ENCODE data around the gene ROBO2.

The ROBO2 gene

DNA sequence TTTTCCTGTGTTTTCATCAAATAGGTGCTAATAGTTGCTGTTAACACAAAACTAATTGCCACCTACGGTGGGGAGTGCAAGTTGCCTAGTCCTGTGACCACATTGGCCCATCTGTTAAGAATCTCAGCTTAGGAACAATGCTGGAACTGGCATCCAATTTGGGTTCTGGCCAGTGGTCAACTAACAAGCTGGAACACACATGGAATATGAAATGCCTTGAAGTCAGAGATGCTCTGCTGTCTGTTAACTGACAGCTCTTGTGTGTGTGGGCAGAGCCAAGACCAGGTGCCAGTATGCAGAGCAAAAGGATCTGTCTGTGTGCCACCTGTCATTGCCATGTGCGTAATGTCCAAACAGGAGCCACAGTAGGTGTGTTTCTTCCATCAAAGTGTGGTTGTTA lies 460.8 kb downstream of the ROBO2 start:
- DNase-seq (ENCODE audit: low read depth in 2 of 2) = no peak

DNA sequence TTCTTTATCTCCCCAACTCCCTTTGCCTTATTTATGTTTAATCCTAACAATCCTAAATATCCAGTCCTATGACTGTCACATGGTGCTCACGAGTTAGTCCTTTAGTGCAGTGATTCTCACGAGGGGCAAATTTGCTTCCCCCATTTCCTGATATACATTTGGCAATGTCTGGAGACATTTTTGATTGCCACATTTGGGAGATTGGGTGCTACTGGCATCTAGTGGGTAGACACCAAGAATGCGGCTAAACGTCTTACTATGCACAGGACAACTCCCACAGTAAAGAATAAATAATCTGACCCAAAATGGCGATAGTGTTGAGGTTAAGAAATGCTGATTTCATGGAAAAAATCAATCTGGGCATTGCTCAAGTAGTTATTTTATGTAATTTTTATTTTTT lies 466.5 kb downstream of the ROBO2 start:
- DNase-seq (ENCODE audit: low read depth in 2 of 2) = no peak

DNA sequence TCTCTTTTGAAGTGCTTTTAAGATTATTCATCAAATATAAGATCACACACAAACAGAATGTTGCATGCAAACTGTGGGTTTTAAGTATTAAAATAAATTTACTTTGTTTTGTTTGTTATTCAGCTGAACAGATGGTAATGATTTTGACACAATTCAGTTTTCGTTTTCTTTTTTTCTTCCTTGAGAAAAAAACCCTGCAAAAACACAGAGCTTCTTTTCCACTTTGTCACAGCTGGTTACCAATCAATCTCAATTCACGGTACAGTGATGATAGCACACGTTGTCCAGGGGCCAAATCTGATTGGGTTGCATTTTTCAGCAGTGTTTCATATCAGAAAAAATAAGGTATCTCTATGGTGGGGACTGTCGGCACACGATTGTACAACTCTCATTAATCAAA lies 473.6 kb downstream of the ROBO2 start:
- no peak for DNase-seq (ENCODE audit: low read depth in 2 of 2)

DNA sequence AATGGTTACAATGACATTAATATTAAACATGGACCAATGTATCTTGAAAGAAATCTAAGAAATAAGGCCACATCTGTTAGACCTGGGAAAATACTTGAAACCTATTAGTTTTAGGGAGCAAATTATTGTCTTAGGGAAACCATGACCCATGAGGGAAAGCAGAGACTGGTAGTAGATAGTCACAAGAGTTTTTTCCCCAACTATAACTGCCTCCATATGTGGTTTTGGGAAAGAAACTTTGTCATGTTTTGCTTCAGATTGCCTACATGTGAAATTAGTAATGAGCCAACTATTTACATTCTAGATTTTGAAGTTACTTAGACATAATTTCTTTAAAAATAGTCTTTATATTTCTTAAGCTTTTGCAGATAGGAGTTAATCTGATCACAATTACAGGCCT lies 474.9 kb downstream of the ROBO2 start:
- DNase-seq (ENCODE audit: low read depth in 2 of 2) = no peak

DNA sequence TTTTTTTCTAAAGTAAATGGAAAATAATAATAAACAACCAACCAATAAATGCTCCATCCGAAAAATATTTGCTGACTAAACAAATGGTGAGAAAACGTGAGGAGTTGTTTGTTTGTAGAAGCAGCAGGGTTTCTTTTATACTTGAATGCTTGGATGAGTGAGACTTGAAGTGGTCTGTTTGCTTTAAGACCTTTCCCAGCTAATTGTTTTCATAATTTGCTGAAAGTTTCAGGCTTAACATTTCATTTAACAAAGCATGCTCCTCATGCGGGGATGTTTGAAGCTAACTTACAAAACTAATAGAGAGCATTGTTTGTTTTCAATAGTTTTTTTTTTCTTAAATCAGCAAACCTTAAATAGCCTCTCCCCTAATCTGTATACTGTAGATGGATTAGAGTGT lies 484.6 kb downstream of the ROBO2 start:
- no peak for DNase-seq (ENCODE audit: low read depth in 2 of 2)

DNA sequence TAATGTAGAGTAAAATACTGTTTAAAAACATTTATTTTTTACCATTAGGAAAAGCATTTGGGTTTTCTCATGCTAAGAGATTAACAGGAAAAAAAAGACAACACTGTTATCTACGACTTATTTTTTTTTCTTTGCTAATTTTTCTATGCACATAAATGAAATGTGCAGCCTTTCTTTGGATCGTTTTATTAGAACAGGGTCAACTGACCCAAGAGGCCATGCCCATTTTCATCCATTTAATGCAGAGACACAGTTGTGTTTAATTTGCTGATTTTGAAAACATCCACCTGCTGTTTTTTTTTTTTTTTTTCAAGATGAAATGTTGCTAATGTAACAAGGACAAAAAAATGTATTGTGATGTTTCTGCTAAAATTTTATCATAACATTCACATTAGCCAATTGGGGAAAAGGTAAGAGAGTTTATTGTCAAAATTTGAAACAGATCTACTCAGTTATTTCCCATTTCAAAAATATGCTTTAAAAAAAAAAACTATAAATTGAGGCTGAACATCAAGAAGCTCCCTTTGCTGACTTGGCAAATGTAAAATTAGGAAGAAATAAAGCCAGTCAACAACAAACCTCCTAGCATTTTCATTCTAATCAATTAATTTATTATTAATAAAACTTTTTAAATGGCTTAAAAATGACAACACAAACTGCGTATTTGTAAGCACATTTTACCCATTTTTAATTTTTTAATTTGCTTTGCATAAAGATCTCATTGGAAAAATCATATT lies 485.2 kb downstream of the ROBO2 start:
- DNase-seq (ENCODE audit: low read depth in 2 of 2) = no peak

DNA sequence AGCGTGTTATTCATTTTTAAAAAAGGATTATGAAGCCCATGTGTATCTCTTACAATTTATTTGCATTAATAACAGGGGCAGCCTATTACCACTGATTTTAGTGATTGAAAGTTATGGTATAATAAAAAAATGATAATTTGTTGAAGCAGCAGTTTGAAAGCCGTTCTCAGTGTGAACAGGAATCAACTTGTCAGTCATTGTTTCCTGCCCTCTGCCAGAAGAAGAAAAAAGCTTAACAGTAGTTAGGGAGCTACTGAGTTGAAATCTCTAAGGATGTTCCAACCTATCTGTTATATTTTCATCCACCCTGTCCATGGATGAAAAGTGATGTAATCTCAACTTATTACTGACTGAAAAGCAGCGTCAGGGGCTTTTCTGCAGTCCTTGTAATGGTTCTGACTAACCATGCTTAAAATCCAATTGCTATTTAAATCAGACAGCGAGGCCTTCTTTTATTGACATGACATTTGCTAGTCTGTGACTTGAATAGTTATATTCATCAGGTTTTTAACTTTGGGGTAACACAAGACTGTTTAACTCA lies 486.7 kb downstream of the ROBO2 start:
- no peak for DNase-seq (ENCODE audit: low read depth in 2 of 2)

DNA sequence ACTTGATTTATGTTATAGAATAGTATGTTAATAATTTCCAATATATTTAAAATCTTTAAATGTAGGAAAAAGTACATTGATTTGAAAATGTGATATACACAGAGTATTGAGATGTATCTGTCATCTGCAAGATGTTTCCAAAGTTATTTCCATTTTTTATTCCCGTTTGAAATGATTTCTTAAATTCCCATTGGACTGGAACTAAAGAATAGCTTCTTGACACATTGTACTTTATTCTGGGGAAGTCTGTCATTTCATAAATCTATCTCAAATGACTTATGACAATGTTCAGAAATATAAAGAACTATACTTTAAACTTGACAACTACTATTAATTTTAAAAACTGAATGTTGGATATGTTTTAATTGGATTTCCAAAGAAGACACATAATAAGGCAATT lies 489.6 kb downstream of the ROBO2 start:
- no peak for DNase-seq (ENCODE audit: low read depth in 2 of 2)

DNA sequence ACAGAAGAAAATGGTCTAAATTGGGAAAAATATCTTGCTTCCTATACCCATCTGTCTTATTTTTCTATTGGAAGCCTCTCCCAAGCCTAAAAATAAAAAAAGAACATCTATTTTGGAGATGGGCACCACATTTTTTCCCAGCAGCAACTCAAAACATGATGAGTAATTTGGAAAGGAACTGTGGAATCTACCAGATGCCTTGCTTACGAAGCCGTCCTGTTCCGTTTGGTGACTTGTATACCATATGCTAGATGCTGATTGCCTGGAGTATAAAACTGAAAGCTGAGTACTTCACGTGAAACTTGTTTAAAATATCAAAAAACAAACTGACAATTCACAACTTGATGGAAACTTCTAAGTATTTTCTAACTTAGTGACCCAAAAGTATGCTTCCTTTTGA lies 491.0 kb downstream of the ROBO2 start:
- DNase-seq (ENCODE audit: low read depth in 2 of 2) = no peak

DNA sequence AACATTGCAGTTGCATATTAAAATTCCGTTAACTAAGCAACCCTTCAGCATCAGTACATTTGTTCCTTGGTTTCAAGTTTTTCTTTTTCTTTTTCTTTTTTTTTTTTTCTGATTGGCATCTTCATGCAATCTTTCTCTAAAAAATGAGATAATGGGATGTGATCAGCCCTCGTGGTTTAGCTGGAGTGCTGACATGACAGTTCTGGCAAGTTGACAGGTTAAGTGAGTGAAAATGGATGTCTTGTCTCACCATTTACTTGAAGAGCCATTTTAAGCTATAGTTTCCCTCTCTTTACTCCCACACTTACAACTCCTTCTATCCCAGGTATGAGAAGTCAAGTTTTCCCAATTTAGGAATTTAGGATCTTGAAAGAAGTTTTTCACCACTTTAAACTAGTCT lies 495.2 kb downstream of the ROBO2 start:
- no peak for DNase-seq (ENCODE audit: low read depth in 2 of 2)

DNA sequence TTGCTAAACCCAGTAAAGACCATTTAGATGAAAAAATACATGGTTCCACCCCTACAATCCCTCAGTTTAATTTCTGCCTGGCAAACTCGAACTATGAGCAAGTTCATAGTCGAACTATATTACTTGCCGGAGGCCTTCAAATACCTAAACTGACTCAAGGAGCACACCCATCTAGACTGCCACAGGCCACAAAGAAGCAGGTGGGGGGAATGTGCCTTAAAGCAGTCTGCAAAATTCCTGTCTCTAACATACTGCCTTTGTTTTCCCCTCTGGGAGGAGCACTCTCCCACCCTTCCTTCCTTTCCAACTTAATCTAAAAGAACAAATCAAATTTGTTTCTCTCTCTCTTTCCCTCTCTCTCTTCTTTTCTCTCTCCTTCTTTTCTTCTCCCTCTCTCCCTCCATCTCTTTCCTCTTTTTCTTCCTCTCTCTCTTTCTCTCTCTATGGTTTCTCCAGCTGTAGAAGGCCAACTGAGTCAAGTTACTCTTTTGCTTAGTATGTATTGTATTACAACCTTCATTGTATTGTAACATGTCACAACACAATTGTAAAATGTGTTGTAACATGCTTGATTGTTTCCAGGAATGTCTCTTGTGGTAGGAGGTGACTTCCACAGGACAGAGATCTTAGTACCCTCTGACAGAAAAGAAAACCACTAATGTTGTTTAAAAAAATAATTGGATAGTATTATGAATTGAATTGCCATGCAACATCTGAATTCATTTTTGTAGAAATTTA lies 496.3 kb downstream of the ROBO2 start:
- no peak for DNase-seq (ENCODE audit: low read depth in 2 of 2)

DNA sequence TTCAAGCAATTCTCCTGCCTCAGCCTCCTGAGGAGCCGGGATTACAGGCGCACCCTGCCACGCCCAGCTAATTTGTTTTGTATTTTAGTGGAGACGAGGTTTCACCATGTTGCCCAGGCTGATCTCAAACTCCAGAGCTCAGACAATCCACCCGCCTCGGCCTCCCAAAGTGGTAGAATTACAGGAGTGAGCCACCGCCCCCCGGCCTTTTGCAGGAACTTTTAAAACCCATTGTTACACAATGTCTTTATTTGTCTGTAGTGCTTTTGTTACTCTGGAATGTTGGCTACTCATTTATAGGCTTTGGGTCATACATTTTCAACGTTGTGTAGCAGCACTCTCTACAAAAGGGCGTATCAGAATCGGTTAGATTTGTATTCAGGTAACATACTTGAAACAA lies 499.1 kb downstream of the ROBO2 start:
- no peak for DNase-seq (ENCODE audit: low read depth in 2 of 2)

DNA sequence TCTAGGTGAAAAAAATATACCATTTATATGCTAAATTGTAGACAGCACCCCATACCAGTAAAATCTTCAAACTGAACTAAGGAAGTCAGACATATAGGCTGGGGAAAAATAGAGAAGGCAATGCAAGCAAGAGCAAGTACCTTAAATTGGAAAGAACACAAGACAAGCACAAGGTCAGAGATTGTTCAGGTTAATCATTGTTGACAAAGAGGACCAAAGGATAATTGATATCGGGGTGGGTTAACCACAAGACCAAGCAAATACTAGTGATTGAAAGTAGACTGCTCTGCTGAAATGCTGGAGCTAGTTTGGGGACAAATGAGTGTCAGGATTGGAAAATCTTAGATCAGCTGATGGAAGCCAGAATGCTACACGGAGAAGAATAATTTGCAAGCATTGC lies 499.8 kb downstream of the ROBO2 start:
- DNase-seq (ENCODE audit: low read depth in 2 of 2) = no peak

DNA sequence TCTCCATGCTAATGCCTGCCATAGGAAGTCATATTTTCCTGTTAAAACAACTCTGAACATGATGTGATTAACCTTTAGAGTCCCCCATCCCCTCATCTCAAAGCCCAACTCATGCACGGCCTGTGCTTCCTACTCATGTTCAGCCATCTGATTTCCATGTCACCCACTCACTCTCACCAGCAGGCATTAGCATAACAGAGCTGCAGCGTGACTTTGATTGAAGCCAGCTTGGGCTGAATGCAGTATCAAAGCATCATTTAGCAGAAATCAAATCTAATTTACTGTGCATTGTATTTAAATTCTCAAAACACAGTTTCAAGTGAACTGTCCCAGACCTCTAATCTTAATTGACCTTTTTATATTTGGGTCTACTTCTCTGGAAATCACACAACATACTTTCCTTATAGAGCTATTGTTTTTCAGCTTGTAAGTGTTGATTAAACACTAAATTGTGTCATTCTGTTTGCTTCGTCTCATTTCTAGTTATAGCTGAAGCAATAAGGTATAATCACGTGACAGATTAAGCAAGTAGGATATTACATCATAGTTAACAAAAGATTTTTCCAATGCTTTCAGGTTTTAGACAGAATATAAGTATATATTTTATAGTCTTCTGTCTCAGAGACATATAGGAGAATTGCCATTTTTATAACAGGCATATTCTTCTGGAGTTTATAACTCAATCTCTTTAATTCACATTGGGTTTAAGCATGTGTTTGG lies 501.5 kb downstream of the ROBO2 start:
- no peak for DNase-seq (ENCODE audit: low read depth in 2 of 2)

DNA sequence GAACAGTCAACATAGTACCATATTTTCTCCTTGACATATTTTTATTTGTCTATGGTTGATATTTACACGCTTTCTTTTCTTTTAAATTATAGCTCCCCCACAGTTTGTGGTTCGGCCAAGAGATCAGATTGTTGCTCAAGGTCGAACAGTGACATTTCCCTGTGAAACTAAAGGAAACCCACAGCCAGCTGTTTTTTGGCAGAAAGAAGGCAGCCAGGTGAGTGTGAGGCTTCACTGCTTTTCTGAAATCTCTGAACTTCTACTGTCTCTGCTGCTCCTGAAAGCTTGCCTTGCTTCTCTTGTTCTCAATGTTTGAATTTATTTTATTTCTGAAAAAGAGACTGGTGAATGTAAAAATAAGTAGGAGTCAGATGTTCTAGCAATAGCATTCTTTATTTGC lies 506.3 kb downstream of the ROBO2 start:
- DNase-seq (ENCODE audit: low read depth in 2 of 2) = no peak

DNA sequence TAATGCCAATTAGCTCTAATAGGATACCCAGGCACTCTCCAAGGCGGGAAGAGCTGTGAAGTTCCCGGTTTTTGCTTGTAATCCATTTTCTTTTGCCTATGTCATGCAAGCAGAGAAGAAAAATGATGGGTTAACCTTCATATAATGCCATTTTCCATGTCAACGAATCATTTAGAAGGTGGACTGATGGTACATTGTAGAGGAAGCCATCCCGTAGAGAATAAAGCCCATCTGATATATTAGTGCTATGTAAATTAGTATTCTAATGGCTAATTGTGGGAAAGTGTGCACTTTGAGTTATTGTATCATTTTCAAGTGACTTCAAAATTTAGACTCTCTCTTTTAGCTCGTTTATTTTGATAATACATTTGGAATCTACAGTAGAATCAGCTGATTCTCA lies 509.1 kb downstream of the ROBO2 start:
- DNase-seq (ENCODE audit: low read depth in 2 of 2) = no peak

DNA sequence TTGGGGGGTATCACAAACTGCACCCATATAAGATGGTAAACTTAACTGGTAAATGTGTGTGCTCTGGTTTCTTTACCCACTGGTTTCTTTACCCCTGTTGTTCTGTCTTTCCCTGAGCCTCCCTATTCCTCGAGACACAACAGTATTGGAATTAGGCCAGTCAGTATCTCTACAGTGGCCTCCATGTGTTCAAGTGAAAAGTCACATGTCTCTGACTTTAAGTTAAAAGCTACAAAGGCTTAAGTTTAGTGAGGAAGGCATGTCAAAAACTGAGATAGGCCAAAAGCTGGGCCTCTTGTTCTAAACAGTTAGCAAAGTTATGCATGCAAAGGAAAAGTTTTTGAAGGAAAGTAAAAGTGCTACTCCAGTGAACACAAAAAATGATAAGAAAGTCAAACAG lies 513.3 kb downstream of the ROBO2 start:
- DNase-seq (ENCODE audit: low read depth in 2 of 2) = no peak

DNA sequence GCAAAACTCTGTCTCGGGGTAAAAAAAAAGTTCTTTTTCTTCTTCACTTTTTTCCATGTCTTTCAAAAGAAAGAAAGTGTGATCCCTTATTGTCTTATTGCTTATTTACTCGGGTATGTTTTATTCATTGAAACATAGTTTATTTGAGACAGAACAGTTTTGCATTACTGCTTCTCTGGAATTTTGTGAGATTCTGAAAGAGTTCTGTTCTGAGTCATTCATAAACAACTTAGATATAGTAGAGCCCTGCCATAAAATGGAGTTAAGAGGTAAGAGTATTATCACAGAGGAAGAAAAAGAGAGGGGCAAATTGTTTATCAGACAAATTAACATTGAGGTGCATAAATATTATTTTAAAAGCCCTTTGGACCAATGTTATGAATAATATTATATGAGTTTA lies 522.2 kb downstream of the ROBO2 start:
- DNase-seq (ENCODE audit: low read depth in 2 of 2) = no peak

DNA sequence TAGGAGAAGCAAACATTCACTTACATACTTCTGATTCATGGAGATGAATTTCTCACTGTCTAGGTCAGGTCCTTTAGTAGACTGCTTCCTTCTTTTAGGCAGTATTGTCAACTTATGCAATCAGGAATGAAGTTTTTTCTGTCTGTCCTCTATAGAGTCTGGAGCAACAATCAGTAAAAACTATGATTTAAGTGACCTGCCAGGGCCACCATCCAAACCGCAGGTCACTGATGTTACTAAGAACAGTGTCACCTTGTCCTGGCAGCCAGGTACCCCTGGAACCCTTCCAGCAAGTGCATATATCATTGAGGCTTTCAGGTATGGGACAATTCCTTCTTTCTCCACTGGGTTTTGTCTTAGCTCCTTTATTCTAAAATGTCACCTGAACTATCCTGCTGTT lies 523.1 kb downstream of the ROBO2 start:
- no peak for DNase-seq (ENCODE audit: low read depth in 2 of 2)

DNA sequence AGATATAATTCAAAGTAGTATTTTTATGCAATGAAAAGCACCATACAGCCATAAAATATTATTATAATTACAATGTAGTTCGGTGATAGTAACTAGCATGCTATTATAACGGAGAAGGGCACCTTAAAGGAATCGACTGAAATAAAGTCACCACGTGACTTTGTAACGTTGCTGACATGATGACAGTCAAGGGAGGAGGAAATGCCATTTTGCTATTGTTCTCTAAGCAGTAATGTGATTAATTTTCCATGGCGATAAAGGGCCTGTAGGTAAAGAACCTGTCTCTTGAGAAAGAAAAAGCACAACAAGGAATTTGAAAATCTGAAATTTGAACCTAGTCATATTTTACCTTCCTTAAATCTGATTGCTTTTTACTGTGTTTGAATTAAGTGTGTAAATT lies 526.2 kb downstream of the ROBO2 start:
- DNase-seq (ENCODE audit: low read depth in 2 of 2) = no peak

DNA sequence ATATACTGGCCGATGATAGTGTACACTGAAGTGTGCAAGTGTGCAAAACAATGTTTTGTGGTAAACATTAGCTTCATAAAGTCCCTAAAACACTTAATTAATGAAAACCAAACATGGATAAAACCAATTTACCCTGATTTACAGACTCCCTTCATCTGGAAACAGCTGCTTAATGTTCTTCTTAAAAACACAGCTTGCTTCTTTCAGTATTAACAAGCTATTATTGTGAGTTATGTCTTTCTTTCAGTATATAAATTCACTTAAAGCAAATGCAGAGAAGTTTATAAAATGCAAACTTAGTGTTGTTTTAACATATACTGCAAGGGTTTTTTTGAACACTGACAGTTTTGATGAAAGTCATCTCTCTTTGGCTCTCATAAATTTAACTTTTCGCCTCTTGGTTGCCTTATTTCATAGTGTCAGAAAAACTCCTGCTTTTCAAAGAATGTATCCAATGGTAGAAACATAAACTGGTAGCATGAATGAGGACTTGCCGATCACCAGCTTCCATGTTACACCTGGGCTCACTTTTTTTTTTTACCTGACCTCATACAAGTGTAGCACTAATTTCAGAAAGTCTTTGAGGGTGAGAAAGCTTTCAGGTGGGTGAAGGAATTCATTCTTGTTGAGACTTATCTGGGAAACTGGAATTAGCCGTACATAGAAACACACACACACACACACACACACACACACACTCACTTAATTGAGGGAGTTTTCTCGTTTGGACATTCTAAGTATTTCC lies 532.2 kb downstream of the ROBO2 start:
- no peak for DNase-seq (ENCODE audit: low read depth in 2 of 2)

DNA sequence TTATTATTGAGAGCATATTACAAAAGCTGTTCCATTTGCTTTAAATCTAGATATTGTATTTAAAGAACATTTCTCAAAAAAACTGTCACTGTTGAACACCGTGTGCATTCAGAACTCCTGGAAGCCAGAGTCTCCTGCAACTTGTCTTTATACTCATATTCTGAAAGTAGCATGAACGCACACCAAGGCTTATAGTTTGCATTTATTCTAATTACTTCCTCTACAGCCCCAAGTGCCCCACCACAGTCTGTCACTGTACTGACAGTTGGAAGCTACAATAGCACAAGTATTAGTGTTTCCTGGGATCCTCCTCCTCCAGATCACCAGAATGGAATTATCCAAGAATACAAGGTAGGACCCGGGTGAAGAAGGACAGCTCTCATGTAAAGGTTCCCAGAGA lies 537.4 kb downstream of the ROBO2 start:
- DNase-seq (ENCODE audit: low read depth in 2 of 2) = no peak
